ENCODE measurements around the gene CDH24. TPM values are rescaled to one million over a fixed set of nuclear protein-coding genes. Genes with fewer than 3 reads are reported as not detected.

Gene CDH24
- total and polyA plus RNA-seq, 12 donors: 0.57 to 9.1 (median 1.6) TPM

- no peak for TF ChIP-seq CTCF (IDR thresholded peaks at IDR 0.05)
- peak overlapping the region in 9 of 10 donors; percentile 22 to 65 (median 55) for H3K4me3 ChIP-seq
- H3K27ac ChIP-seq: peak overlapping the region in 9 of 10 donors; percentile 51 to 91 (median 75)
Measured at GRCh38 chr14:23009483-23009938, 47.8 kb downstream of the CDH24 start.

GRCh38 chr14:23008831-23009230, 48.5 kb downstream of the CDH24 start:
- Histone ChIP-seq H3K27me3 (no peaks in the 10 kb centered on the region), H3K9me3 (no peaks in the 10 kb centered on the region), H3K27ac (no peak overlapping the region), H3K36me3 (no peaks in the 10 kb centered on the region), H3K4me3 (peak overlapping the region in 1 of 10 donors; percentile 65), H3K4me1 (peaks cover 3 to 39% (median 25%) of the 10 kb centered on the region in 9 donors)
- ATAC-seq (no peak), DNase-seq (no peak)
- TF ChIP-seq CTCF (IDR thresholded peaks at IDR 0.05): no peak
- intact Hi-C loops (cut with DNase I): no loop called here
- WGBS, 2 donors: 46 to 63% methylated on average over 3 of the region's 3 CpGs

More at GRCh38 chr14:23009483-23009938, 47.8 kb downstream of the CDH24 start:
- 30 to 32% methylated on average over 8 of the region's 8 CpGs for WGBS, 2 donors
- Histone ChIP-seq H3K36me3 (no peaks in the 10 kb centered on the region), H3K4me1 (peaks cover 3 to 39% (median 25%) of the 10 kb centered on the region in 9 donors), H3K27me3 (no peaks in the 10 kb centered on the region), H3K9me3 (no peaks in the 10 kb centered on the region)
- intact Hi-C loops (cut with DNase I): no loop called here
- no peak for DNase-seq
- ATAC-seq: no peak

- DNase-seq: peak; percentile 94 to 98
- Histone ChIP-seq H3K27me3 (no peaks in the 10 kb centered on the region), H3K36me3 (no peaks in the 10 kb centered on the region), H3K4me1 (peaks cover 3 to 39% (median 25%) of the 10 kb centered on the region in 9 donors), H3K9me3 (no peaks in the 10 kb centered on the region), H3K4me3 (peak overlapping the region; percentile 53 to 91 (median 75)), H3K27ac (peak overlapping the region; percentile 86 to 98 (median 96))
- intact Hi-C loops (cut with DNase I): loop anchor here in 4 of 10 donors (2.0 kb wide), 1 partner anchor 28 kb away; the partner anchor contains the start of gene PSMB5 (in 4 of the 4)
- 1% methylated on average over 62 of the region's 62 CpGs for WGBS, 2 donors
- TF ChIP-seq CTCF (IDR thresholded peaks at IDR 0.05): peak in 4 of 9 donors; percentile 32 to 50 (median 42)
- peak; percentile 99 to 100 (median 99) for ATAC-seq
Measured at GRCh38 chr14:23006544-23007419, 50.5 kb downstream of the CDH24 start.

- no peaks in the 10 kb centered on the region for H3K9me3 ChIP-seq
- H3K27me3 ChIP-seq: no peaks in the 10 kb centered on the region
- DNase-seq (no peak), ATAC-seq (no peak)
- peak overlapping the region; percentile 53 to 91 (median 75) for H3K4me3 ChIP-seq
- 62 to 66% methylated on average over 5 of the region's 5 CpGs for WGBS, 2 donors
- intact Hi-C loops (cut with DNase I): loop anchor here in 4 of 10 donors (2.0 kb wide), 1 partner anchor 29 kb away; the partner anchor contains the start of gene PSMB5 (in 4 of the 4)
- H3K27ac ChIP-seq: peak overlapping the region in 9 of 10 donors; percentile 89 to 98 (median 96)
- TF ChIP-seq CTCF (IDR thresholded peaks at IDR 0.05): no peak
- H3K4me1 ChIP-seq: peaks cover 3 to 39% (median 25%) of the 10 kb centered on the region in 9 donors
- H3K36me3 ChIP-seq: no peaks in the 10 kb centered on the region
Measured at GRCh38 chr14:23006188-23006534, 51.2 kb downstream of the CDH24 start.

All from heart right ventricle (tissue), 16 donors.